ENCODE results near the gene SIX4.
"Not testable (repeated sequence)": the region's sequence is repeated elsewhere in the genome, so short reads cannot be mapped to it uniquely, and the experiment has no call there.

The SIX4 gene

GRCh38 chr14:60723907-60724618, at the start of gene SIX4:
Gene SIX4 (minus strand): TSS chr14:60724351. CDS start chr14:60724074, 277 bp downstream.
- no peak for DNase-seq

DNA sequence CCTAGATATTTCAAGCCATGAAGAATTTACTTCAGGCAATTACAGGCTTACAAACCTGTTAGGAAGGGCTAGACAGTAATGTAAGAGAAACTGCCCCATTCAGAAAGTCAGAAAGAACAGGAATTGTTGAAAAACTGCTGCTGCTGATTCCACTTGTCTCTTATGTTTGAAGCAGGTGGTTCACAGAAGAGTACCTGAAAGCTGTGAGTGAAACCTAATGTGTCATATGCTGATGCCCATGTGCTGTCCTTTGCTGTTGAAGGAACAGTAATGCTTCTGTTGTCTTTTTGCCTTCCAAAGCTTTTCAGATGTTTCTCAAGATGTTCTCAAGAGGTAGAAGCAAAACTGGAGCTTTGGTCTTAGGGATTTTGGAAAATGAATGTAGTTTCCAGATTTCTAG, 49.4 kb upstream of the SIX4 start:
- DNase-seq = no peak

DNA sequence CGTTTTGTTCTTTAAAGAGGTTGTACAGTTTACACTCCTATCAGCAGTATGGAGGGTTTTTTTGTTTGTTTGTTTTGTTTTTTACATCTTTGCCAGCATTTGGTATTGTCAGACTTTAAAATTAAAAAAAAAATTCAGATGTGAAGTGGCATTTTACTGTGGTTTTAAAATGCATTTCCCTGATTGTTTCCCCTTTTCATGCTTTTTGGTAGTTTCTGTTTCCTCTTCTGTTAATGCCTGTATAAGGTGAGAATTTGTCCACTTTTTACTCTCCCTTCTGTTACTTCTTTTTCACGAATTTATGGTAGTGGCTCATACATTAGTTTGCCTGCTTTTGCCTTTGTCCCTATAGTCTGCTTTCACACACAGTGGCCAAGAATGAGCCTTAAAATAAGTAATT, 47.0 kb upstream of the SIX4 start:
- DNase-seq = no peak

GRCh38 chr14:60768602-60769001, 44.5 kb upstream of the SIX4 start:
- no peak for DNase-seq

- DNase-seq = no peak
Observed at GRCh38 chr14:60760644-60761364, 36.7 kb upstream of the SIX4 start.

GRCh38 chr14:60760209-60760608, 36.1 kb upstream of the SIX4 start:
- DNase-seq = no peak

DNA sequence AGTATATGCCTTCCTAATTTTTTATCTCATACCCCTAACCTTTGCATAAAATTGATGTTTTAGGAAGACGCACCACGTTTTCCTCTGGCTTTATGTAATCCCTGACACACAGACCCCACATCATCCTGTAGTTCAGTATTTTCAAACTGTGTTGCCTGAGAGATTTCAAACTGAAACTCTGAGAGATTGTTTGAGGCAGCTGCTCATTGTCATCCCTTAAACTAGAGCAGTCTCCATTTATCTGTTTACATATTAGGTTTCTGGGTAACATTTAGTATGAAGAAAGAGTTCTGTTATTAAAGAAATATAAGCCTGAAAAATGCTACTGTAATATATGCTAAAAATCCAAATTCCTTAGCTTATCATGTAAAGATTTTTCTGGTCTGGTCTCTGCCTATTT, 34.7 kb upstream of the SIX4 start:
- DNase-seq = no peak

GRCh38 chr14:60757567-60758002, 33.4 kb upstream of the SIX4 start:
- DNase-seq = no peak

GRCh38 chr14:60756847-60757246, 32.7 kb upstream of the SIX4 start:
- no peak for DNase-seq

GRCh38 chr14:60753264-60754119, 29.3 kb upstream of the SIX4 start:
- peak; percentile 76 for DNase-seq

DNA sequence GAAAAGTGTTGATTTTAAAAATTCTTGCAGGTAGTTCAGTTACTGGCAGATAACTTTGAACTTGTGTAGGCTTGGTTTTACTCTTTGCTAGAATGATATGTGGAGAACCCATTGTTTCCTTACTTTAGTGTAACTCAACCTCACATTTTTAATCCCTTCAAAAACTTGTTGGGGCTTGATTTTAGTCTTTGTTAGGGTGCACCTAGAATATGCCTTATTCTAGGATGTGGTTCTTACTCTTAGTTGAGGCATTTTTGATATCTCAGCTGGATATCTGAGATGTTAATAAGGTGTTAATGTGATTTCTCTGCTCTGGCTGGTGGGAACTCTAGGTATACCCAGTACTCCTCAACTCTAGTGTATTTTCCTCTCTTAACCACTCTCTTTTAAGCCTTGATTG, 20.4 kb upstream of the SIX4 start:
- DNase-seq = no peak

- DNase-seq = no peak
Observed at GRCh38 chr14:60738843-60739508, 14.8 kb upstream of the SIX4 start.

DNA sequence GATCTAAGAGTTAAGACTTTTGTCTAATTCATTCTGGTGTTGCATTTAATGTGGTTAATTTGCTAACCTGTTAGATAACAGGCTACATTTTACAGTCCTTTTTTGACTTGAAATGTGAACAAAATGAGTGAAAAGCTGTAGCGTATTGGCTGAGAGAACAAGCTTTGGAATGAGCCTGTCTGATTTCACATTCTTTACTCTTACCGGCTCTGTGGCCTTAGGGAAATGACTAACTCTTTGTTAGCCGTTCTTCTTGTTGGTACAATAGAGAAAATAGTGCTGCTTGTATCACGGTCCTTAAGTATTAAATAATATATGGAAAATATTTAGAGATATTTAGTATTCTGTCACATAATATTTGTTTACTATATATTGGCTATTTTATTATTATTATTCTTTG, 12.3 kb upstream of the SIX4 start:
- no peak for DNase-seq

- no peak for DNase-seq
Observed at GRCh38 chr14:60735416-60735815, 11.3 kb upstream of the SIX4 start.

GRCh38 chr14:60734465-60735242, 10.5 kb upstream of the SIX4 start, which contains the start of gene MNAT1:
Gene MNAT1 (plus strand): TSS chr14:60734761. CDS start chr14:60734863, 102 bp downstream.
- peak; percentile 76 for DNase-seq

- no peak for DNase-seq
Observed at GRCh38 chr14:60732840-60733483, 8.8 kb upstream of the SIX4 start.

- not testable (repeated sequence) for DNase-seq
Observed at GRCh38 chr14:60731291-60731690, 7.1 kb upstream of the SIX4 start.

GRCh38 chr14:60723116-60723906, 840 bp downstream of the SIX4 start:
- peak; percentile 20 for DNase-seq

DNA sequence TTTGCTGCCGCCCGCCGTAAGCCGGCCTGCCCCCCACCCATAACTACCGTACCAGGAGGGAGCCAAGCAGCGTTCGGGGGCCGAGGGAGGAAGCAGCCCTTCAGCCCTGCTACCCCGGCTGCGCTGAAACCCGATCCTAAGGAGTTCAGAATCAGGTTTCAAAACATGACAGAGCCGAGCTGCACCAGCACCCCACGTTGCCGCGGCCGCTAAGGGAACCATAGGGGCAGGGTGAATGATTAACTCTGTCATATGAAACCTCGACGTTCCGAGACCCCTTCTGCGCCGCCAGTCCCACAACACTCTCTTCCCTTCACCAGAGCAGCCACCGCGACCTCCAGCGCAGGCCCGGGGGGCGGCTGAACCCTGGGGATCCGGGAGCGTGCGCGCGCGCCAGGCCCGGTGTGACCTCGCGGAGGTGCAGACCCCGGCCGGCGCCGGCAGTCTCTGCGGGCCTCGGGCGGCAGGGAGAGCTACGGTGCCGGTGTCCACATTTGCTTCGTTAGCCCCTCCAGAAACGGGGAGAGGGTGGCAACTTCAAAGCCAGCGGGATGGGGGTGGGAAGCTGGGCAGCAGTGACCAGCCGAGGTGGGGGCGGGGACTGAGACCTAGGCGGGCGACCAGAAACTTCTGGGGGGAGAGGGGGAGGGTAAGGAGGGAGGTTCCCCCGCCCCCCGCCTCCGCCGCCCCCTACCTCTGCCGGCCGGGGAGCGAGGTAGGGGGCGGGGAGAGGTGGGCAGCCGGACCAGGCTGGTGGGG, 1.6 kb downstream of the SIX4 start:
- DNase-seq = no peak

DNA sequence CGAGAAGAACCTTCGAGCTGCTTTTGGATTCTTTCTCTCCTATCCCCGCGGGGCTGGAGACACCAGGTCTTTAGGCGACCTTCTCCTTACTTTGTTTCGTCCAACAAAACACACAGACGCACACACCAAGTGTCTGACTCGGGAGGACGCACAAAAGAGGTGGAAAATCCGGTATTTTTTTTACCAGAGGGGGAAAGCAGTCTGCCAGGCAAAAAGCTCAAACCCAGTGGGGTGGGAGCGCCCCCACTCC, 2.1 kb downstream of the SIX4 start:
- DNase-seq = no peak
